ENCODE data around the gene MLKL.

The MLKL gene

GRCh38 chr16:74700438-74701225 lies at the start of gene MLKL:
MLKL (minus strand) TSS chr16:74700862; CDS start chr16:74695757, 5,105 bp downstream.
- TF ChIP-seq GATA2 (IDR thresholded peaks at IDR 0.05; ENCODE audit: low read depth, low read length) (no peak), GATA3 (IDR thresholded peaks at IDR 0.05; ENCODE audit: low read depth, low read length) (no peak)

GRCh38 chr16:74749291-74750055 lies 48.8 kb upstream of the MLKL start:
- TF ChIP-seq GATA3 (IDR thresholded peaks at IDR 0.05; ENCODE audit: low read depth, low read length) (no peak), GATA2 (IDR thresholded peaks at IDR 0.05; ENCODE audit: low read depth, low read length) (no peak)

GRCh38 chr16:74748616-74749026 lies 48.0 kb upstream of the MLKL start:
- TF ChIP-seq GATA2 (IDR thresholded peaks at IDR 0.05; ENCODE audit: low read depth, low read length): no peak
- TF ChIP-seq GATA3 (IDR thresholded peaks at IDR 0.05; ENCODE audit: low read depth, low read length): no peak

GRCh38 chr16:74747716-74748615 lies 47.3 kb upstream of the MLKL start:
- TF ChIP-seq GATA3 (IDR thresholded peaks at IDR 0.05; ENCODE audit: low read depth, low read length) (no peak), GATA2 (IDR thresholded peaks at IDR 0.05; ENCODE audit: low read depth, low read length) (no peak)

GRCh38 chr16:74745926-74746325 lies 45.3 kb upstream of the MLKL start:
- TF ChIP-seq GATA3 (IDR thresholded peaks at IDR 0.05; ENCODE audit: low read depth, low read length) (no peak), GATA2 (IDR thresholded peaks at IDR 0.05; ENCODE audit: low read depth, low read length) (no peak)

- no peak for TF ChIP-seq GATA2 (IDR thresholded peaks at IDR 0.05; ENCODE audit: low read depth, low read length)
- TF ChIP-seq GATA3 (IDR thresholded peaks at IDR 0.05; ENCODE audit: low read depth, low read length): no peak
Observed at GRCh38 chr16:74745109-74745615, 44.5 kb upstream of the MLKL start.

- no peak for TF ChIP-seq GATA2 (IDR thresholded peaks at IDR 0.05; ENCODE audit: low read depth, low read length)
Observed at GRCh38 chr16:74744566-74744965, 43.9 kb upstream of the MLKL start.

- TF ChIP-seq GATA2 (IDR thresholded peaks at IDR 0.05; ENCODE audit: low read depth, low read length) (no peak), GATA3 (IDR thresholded peaks at IDR 0.05; ENCODE audit: low read depth, low read length) (no peak)
Observed at GRCh38 chr16:74743668-74744299, 43.1 kb upstream of the MLKL start.

- TF ChIP-seq GATA2 (IDR thresholded peaks at IDR 0.05; ENCODE audit: low read depth, low read length) (no peak), GATA3 (IDR thresholded peaks at IDR 0.05; ENCODE audit: low read depth, low read length) (no peak)
Observed at GRCh38 chr16:74743045-74743667, 42.5 kb upstream of the MLKL start.

- TF ChIP-seq GATA3 (IDR thresholded peaks at IDR 0.05; ENCODE audit: low read depth, low read length) (no peak), GATA2 (IDR thresholded peaks at IDR 0.05; ENCODE audit: low read depth, low read length) (no peak)
Observed at GRCh38 chr16:74742051-74742481, 41.4 kb upstream of the MLKL start.

- TF ChIP-seq GATA3 (IDR thresholded peaks at IDR 0.05; ENCODE audit: low read depth, low read length) (no peak), GATA2 (IDR thresholded peaks at IDR 0.05; ENCODE audit: low read depth, low read length) (no peak)
Observed at GRCh38 chr16:74740795-74741304, 40.2 kb upstream of the MLKL start.

GRCh38 chr16:74739275-74739674 lies 38.6 kb upstream of the MLKL start:
- TF ChIP-seq GATA3 (IDR thresholded peaks at IDR 0.05; ENCODE audit: low read depth, low read length): no peak

GRCh38 chr16:74738816-74739215 lies 38.2 kb upstream of the MLKL start:
- no peak for TF ChIP-seq GATA2 (IDR thresholded peaks at IDR 0.05; ENCODE audit: low read depth, low read length)
- TF ChIP-seq GATA3 (IDR thresholded peaks at IDR 0.05; ENCODE audit: low read depth, low read length): no peak
